Right ventricle myocardium superior (tissue), 1 donor: ENCODE data around the gene C3orf52. TPM values are rescaled to one million over a fixed set of nuclear protein-coding genes. Genes with fewer than 3 reads are reported as not detected.
A peak's percentile ranks its signal among the peaks of the same experiment; 100 is the strongest.

ENCODE experiments used
- ATAC-seq: fragments of 200-7000 bp; cut with Tn5 transposase; one replicate; pipeline ENCODE4 v1.9.1; 2020; ENCODE audit warnings: mild to moderate bottlenecking; ENCODE audit not compliant: poor library complexity
- DNase-seq: peaks from one replicate; pipeline ENCODE4 v3.0.0-alpha.2; 2020
- intact Hi-C: fragments of 100-400 bp; cut with DNase I; formaldehyde crosslinking; loops from one replicate; pipeline ENCODE4 v1.11.2; 2022
- total RNA-seq: library from RNA; stranded (reverse); fragmentation: NEBNext Ultra II Directional; extraction: Animal tissue kit (Norgen Biotek cat#: 25700); gene quantifications from one replicate; pipeline ENCODE4 v1.2.1, GENCODE V29; 2021
- donor health status: DM: no; HTN: yes; CAD: no; lungs with severe emphysema.

C3orf52 gene
- total RNA-seq, 1 donor from 2014 or later = 2.5 TPM

GRCh38 chr3:112115161-112115739, 29.1 kb downstream of the C3orf52 start:
- DNase-seq = no peak
- ATAC-seq = no peak
- intact Hi-C loops = loop anchor here (10.0 kb wide), 1 partner anchor 420 kb away; no protein-coding TSS in a partner anchor

GRCh38 chr3:112115806-112116383, 29.7 kb downstream of the C3orf52 start:
- intact Hi-C loops = loop anchor here (10.0 kb wide), 1 partner anchor 419 kb away; no protein-coding TSS in a partner anchor
- DNase-seq (no peak), ATAC-seq (no peak)

- intact Hi-C loops = loop anchor here (10.0 kb wide), 1 partner anchor 418 kb away; no protein-coding TSS in a partner anchor
- ATAC-seq (peak; percentile 41), DNase-seq (peak; percentile 45)
Measured at GRCh38 chr3:112116748-112117186, 30.6 kb downstream of the C3orf52 start.

- DNase-seq (no peak), ATAC-seq (no peak)
- intact Hi-C loops = loop anchor here (10.0 kb wide), 1 partner anchor 417 kb away; no protein-coding TSS in a partner anchor
Measured at GRCh38 chr3:112117415-112117814, 31.2 kb downstream of the C3orf52 start.

GRCh38 chr3:112117841-112118571, 31.8 kb downstream of the C3orf52 start:
- peak; percentile 57 for DNase-seq
- intact Hi-C loops = loop anchor here (10.0 kb wide), 1 partner anchor 417 kb away; no protein-coding TSS in a partner anchor
- peak; percentile 38 for ATAC-seq

GRCh38 chr3:112119962-112120836, 34.0 kb downstream of the C3orf52 start:
- intact Hi-C loops = loop anchor here (10.0 kb wide), 1 partner anchor 415 kb away; no protein-coding TSS in a partner anchor
- ATAC-seq (no peak), DNase-seq (no peak)

GRCh38 chr3:112121577-112122547, 35.7 kb downstream of the C3orf52 start:
- no peak for ATAC-seq
- no peak for DNase-seq
- intact Hi-C loops = no loop called here

GRCh38 chr3:112122870-112123269, 36.7 kb downstream of the C3orf52 start:
- intact Hi-C loops = no loop called here
- no peak for ATAC-seq
- no peak for DNase-seq

- intact Hi-C loops = no loop called here
- DNase-seq (no peak), ATAC-seq (no peak)
Measured at GRCh38 chr3:112123548-112123947, 37.4 kb downstream of the C3orf52 start.

GRCh38 chr3:112124907-112125607, 38.9 kb downstream of the C3orf52 start:
- DNase-seq (no peak), ATAC-seq (no peak)
- intact Hi-C loops = no loop called here

GRCh38 chr3:112126511-112126911, 40.3 kb downstream of the C3orf52 start:
- DNase-seq (no peak), ATAC-seq (no peak)
- intact Hi-C loops = no loop called here

GRCh38 chr3:112127522-112128494, 41.6 kb downstream of the C3orf52 start:
- intact Hi-C loops = no loop called here
- no peak for ATAC-seq

GRCh38 chr3:112128843-112129727, 42.9 kb downstream of the C3orf52 start:
- DNase-seq (no peak), ATAC-seq (no peak)
- intact Hi-C loops = no loop called here

More at GRCh38 chr3:112127522-112128494, 41.6 kb downstream of the C3orf52 start:
- no peak for DNase-seq

GRCh38 chr3:112129925-112130637, 43.9 kb downstream of the C3orf52 start:
- intact Hi-C loops = no loop called here
- ATAC-seq (no peak), DNase-seq (no peak)
